ENCODE data around the gene RPL36AL.

GRCh38 chr14:49623941-49624839, 3.8 kb upstream of the RPL36AL start:
- TF ChIP-seq, protein P1, sequence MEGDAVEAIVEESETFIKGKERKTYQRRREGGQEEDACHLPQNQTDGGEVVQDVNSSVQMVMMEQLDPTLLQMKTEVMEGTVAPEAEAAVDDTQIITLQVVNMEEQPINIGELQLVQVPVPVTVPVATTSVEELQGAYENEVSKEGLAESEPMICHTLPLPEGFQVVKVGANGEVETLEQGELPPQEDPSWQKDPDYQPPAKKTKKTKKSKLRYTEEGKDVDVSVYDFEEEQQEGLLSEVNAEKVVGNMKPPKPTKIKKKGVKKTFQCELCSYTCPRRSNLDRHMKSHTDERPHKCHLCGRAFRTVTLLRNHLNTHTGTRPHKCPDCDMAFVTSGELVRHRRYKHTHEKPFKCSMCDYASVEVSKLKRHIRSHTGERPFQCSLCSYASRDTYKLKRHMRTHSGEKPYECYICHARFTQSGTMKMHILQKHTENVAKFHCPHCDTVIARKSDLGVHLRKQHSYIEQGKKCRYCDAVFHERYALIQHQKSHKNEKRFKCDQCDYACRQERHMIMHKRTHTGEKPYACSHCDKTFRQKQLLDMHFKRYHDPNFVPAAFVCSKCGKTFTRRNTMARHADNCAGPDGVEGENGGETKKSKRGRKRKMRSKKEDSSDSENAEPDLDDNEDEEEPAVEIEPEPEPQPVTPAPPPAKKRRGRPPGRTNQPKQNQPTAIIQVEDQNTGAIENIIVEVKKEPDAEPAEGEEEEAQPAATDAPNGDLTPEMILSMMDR (conservative IDR thresholded peaks at IDR 0.05; ENCODE audit: low read depth, low read length): no peak
- no peak for TF ChIP-seq SMC3 (IDR thresholded peaks at IDR 0.05; ENCODE audit: low read depth, low read length)
- TF ChIP-seq MXI1 (IDR thresholded peaks at IDR 0.05; ENCODE audit: borderline replicate concordance, low read depth, low read length): no peak
- no peak for TF ChIP-seq FOS (IDR thresholded peaks at IDR 0.05; ENCODE audit: low read depth, low read length)
- no peak for TF ChIP-seq POLR2A (IDR thresholded peaks at IDR 0.05; ENCODE audit: low read depth, low read length)
- no peak for TF ChIP-seq CHD1 (IDR thresholded peaks at IDR 0.05; ENCODE audit: low read depth, low read length)
- no peak for TF ChIP-seq RFX5 (IDR thresholded peaks at IDR 0.05; ENCODE audit: low read depth, low read length)
- no peak for TF ChIP-seq CEBPB (IDR thresholded peaks at IDR 0.05; ENCODE audit: low read depth, low read length)
- no peak for TF ChIP-seq RAD21 (IDR thresholded peaks at IDR 0.05; ENCODE audit: low read length)
- TF ChIP-seq NFE2L2 (IDR thresholded peaks at IDR 0.05; ENCODE audit: low read depth, low read length): no peak
- TF ChIP-seq RCOR1 (IDR thresholded peaks at IDR 0.05; ENCODE audit: insufficient replicate concordance, low read length): no peak
- no peak for TF ChIP-seq BHLHE40 (IDR thresholded peaks at IDR 0.05; ENCODE audit: low read depth, low read length)
- no peak for TF ChIP-seq MAFK (IDR thresholded peaks at IDR 0.05; ENCODE audit: low read depth, low read length)
- TF ChIP-seq, protein P2, sequence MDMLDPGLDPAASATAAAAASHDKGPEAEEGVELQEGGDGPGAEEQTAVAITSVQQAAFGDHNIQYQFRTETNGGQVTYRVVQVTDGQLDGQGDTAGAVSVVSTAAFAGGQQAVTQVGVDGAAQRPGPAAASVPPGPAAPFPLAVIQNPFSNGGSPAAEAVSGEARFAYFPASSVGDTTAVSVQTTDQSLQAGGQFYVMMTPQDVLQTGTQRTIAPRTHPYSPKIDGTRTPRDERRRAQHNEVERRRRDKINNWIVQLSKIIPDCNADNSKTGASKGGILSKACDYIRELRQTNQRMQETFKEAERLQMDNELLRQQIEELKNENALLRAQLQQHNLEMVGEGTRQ (IDR thresholded peaks at IDR 0.05; ENCODE audit: low read depth, low read length): no peak
